SK-N-SH (cell line): ENCODE measurements around the gene WDFY2. TPM values are rescaled to one million over a fixed set of nuclear protein-coding genes. Genes with fewer than 3 reads are reported as not detected.

Experiments used
- CTCF ChIA-PET: fragments of 300-600, 350-600 bp; formaldehyde crosslinking; extraction: SDS; loops from one replicate; lab custom pipeline; 2021; lab: Yijun Ruan, JAX
- POLR2A ChIA-PET: fragments of 350-600 bp; sonication (Branson Sonifier 250); formaldehyde crosslinking; extraction: SDS; loops from one replicate; lab custom pipeline; 2020; ENCODE audit warnings: antibody characterized with exemption, inconsistent platforms; lab: Yijun Ruan, JAX
- DNase-seq: peaks from one replicate; pipeline ENCODE4 v3.0.0; 2012
- H2AFZ ChIP-seq: fragments of 200-600 bp; sonication (generic); 2 replicates; pipeline ENCODE4 v1.8.1; 2016; ENCODE audit warnings: antibody characterized with exemption, mild to moderate bottlenecking, low read depth
- H3F3A ChIP-seq: fragments of 200-600 bp; sonication (generic); replicated peaks from 2 replicates; pipeline ENCODE3; 2016; ENCODE audit warnings: antibody characterized with exemption, mild to moderate bottlenecking; ENCODE audit not compliant: insufficient read depth
- H3K27ac ChIP-seq, 2 experiments: fragments of 200-500 bp in 1 of 2; fragments of 200-600 bp in 1 of 2; sonication (Bioruptor generic) in 1 of 2; sonication (generic), shearing (Covaris generic) in 1 of 2; 2 replicates each; pipeline versions ENCODE4 v1.5.1 to v1.6.1; 2014 to 2016; ENCODE audit warnings: low read depth in 2 of 2, inconsistent platforms in 1 of 2, low read length in 1 of 2, mild to moderate bottlenecking in 1 of 2, mixed read lengths in 1 of 2
- H3K27me3 ChIP-seq: fragments of 200-600 bp; sonication (generic), shearing (Covaris generic); 2 replicates; pipeline ENCODE4 v1.6.1; 2016; ENCODE audit warnings: mixed run types; ENCODE audit not compliant: insufficient read depth
- H3K36me3 ChIP-seq, 2 experiments: fragments of 200-500 bp in 1 of 2; fragments of 200-600 bp in 1 of 2; sonication (Bioruptor generic) in 1 of 2; sonication (generic) in 1 of 2; replicated peaks in 1 of 2; 2 replicates each; pipeline versions ENCODE3 to v1.5.1; 2014 to 2016; ENCODE audit warnings: low read length in 1 of 2, mild to moderate bottlenecking in 1 of 2; ENCODE audit not compliant: insufficient read depth in 2 of 2, control insufficient read depth in 1 of 2
- H3K4me1 ChIP-seq, 2 experiments: fragments of 200-500 bp in 1 of 2; fragments of 200-600 bp in 1 of 2; sonication (Bioruptor generic) in 1 of 2; sonication (generic), shearing (Covaris generic) in 1 of 2; 2 replicates each; pipeline versions ENCODE4 v1.5.1 to v1.6.1; 2014 to 2016; ENCODE audit warnings: low read depth in 1 of 2, low read length in 1 of 2, mixed run types in 1 of 2; ENCODE audit not compliant: insufficient read depth in 2 of 2, control insufficient read depth in 1 of 2
- H3K4me2 ChIP-seq: fragments of 200-600 bp; sonication (generic), shearing (Covaris generic); 2 replicates; pipeline ENCODE4 v1.6.1; 2017; ENCODE audit warnings: mixed run types
- H3K4me3 ChIP-seq, 2 experiments: fragments of 200-500 bp in 1 of 2; fragments of 200-600 bp in 1 of 2; sonication (Bioruptor generic) in 1 of 2; sonication (generic), shearing (Covaris generic) in 1 of 2; 2 replicates each; pipeline versions ENCODE4 v1.5.1 to v1.8.1; 2014 to 2016; ENCODE audit warnings: low read depth in 2 of 2, inconsistent platforms in 1 of 2, low read length in 1 of 2, mild to moderate bottlenecking in 1 of 2, mixed read lengths in 1 of 2, moderate library complexity in 1 of 2
- H3K79me2 ChIP-seq: fragments of 200-600 bp; sonication (generic); 2 replicates; pipeline ENCODE4 v1.8.1; 2017; ENCODE audit warnings: mild to moderate bottlenecking; ENCODE audit not compliant: insufficient read depth
- H3K9ac ChIP-seq: fragments of 200-600 bp; sonication (generic); 2 replicates; pipeline ENCODE4 v1.6.1; 2017; ENCODE audit warnings: mixed run types
- H3K9me2 ChIP-seq: fragments of 200-600 bp; sonication (generic); 2 replicates; pipeline ENCODE4 v1.6.1; 2017; ENCODE audit warnings: mixed run types
- H3K9me3 ChIP-seq: fragments of 200-600 bp; sonication (generic); 2 replicates; pipeline ENCODE4 v1.6.1; 2017; ENCODE audit warnings: mixed run types, mild to moderate bottlenecking, moderate library complexity
- H4K20me1 ChIP-seq: fragments of 200-600 bp; sonication (generic); 2 replicates; pipeline ENCODE4 v1.6.1; 2017; ENCODE audit warnings: mild to moderate bottlenecking, mixed run types; ENCODE audit not compliant: insufficient read depth
- EP300 ChIP-seq, 2 experiments: IDR thresholded peaks; 2 replicates each; pipeline versions ENCODE4 v1.4.0 to v1.6.1; 2012; ENCODE audit warnings: borderline replicate concordance in 1 of 2, low read depth in 1 of 2, low read length in 1 of 2
- FOXJ3 ChIP-seq: sonication (generic); formaldehyde crosslinking; IDR thresholded peaks from 2 replicates; pipeline ENCODE4 v1.5.1; 2020; ENCODE audit warnings: mild to moderate bottlenecking, missing genetic modification reagents
- JUND ChIP-seq: IDR thresholded peaks from 2 replicates; pipeline ENCODE4 v1.4.0; 2012
- NFIC ChIP-seq: IDR thresholded peaks from 2 replicates; pipeline ENCODE4 v1.4.0; 2012; ENCODE audit warnings: borderline replicate concordance
- NRF1 ChIP-seq: IDR thresholded peaks from 2 replicates; pipeline ENCODE4 v1.6.1; 2012; ENCODE audit warnings: low read depth, mild to moderate bottlenecking, low read length
- PBX3 ChIP-seq: IDR thresholded peaks from 2 replicates; pipeline ENCODE4; 2012
- POLR2AphosphoS5 ChIP-seq: IDR thresholded peaks from 2 replicates; pipeline ENCODE4 v1.6.1; 2012; ENCODE audit warnings: low read depth, low read length
- RAD21 ChIP-seq: IDR thresholded peaks from 2 replicates; pipeline ENCODE4 v1.6.1; 2012; ENCODE audit warnings: mild to moderate bottlenecking, low read length
- RCOR1 ChIP-seq: fragments of 150-350 bp; IDR thresholded peaks from 2 replicates; pipeline ENCODE4 v1.6.1; 2017; ENCODE audit warnings: antibody characterized with exemption, low read length
- REST ChIP-seq: IDR thresholded peaks from 2 replicates; pipeline ENCODE4 v1.6.1; 2012; ENCODE audit warnings: mild to moderate bottlenecking, low read depth, low read length, moderate library complexity
- SIN3A ChIP-seq: IDR thresholded peaks from 2 replicates; pipeline ENCODE4 v1.6.1; 2012; ENCODE audit warnings: low read depth, mild to moderate bottlenecking, low read length, moderate library complexity, borderline replicate concordance
- SMC3 ChIP-seq: IDR thresholded peaks from 2 replicates; pipeline ENCODE4 v1.6.1; 2012; ENCODE audit warnings: low read depth, low read length, improper control_type of control experiment
- TAF1 ChIP-seq: IDR thresholded peaks from 2 replicates; pipeline ENCODE4 v1.6.1; 2012; ENCODE audit warnings: low read depth, mild to moderate bottlenecking, low read length, moderate library complexity, borderline replicate concordance
- TEAD4 ChIP-seq: IDR thresholded peaks from 2 replicates; pipeline ENCODE4 v1.4.0; 2012; ENCODE audit warnings: mild to moderate bottlenecking, borderline replicate concordance; ENCODE audit not compliant: insufficient read depth
- USF2 ChIP-seq: fragments of 150-350 bp; IDR thresholded peaks from 2 replicates; pipeline ENCODE4 v1.6.1; 2017; ENCODE audit warnings: antibody characterized with exemption, low read length, low read depth, borderline replicate concordance
- YY1 ChIP-seq: IDR thresholded peaks from 2 replicates; pipeline ENCODE4 v1.4.0; 2012; ENCODE audit warnings: low read depth, mild to moderate bottlenecking
- WGBS: methylation state at CpG from one replicate; pipeline ENCODE4 v1.1.6; 2017; ENCODE audit warnings: low lambda C conversion rate; 5-methylcytosine and 5-hydroxymethylcytosine counted together
- polyA plus RNA-seq, 3 experiments: library from polyadenylated mRNA; depleted of rRNA; stranded (reverse); fragments of >200 nt; gene quantifications; 2 replicates each; pipeline ENCODE4 v1.2.3, GENCODE V29; 2012

The WDFY2 gene
- polyA plus RNA-seq, 1 of the 3 experiments (the other 2 are of a cell fraction): 4.1 TPM

- TF ChIP-seq TEAD4 (no peak), FOXJ3 (CRISPR knock-in tag) (no peak), YY1 (no peak), SMC3 (no peak), TAF1 (no peak), REST (no peak), SIN3A (no peak), JUND (no peak)
- TF ChIP-seq, all 33 proteins: peak for 0
These were observed 157.8 kb downstream of the WDFY2 start (continued) for GRCh38 chr13:51742031-51742430.

GRCh38 chr13:51742611-51743010 lies 158.3 kb downstream of the WDFY2 start:
- POLR2A ChIA-PET: interaction anchor here (1.4 kb wide), 1 partner anchor 289 kb away, joined by 4 read pairs; no protein-coding TSS in a partner anchor
- WGBS: 94% methylated on average over 2 of the region's 2 CpGs
- no peak overlapping the region for H3K4me2 ChIP-seq

GRCh38 chr13:51745243-51745642 lies 161.0 kb downstream of the WDFY2 start:
- Histone ChIP-seq H2AFZ (no peak overlapping the region), H3K9me3 (peaks cover 7% of the 10 kb centered on the region; the same call in 1 of the 2 replicates), H3K9ac (no peak overlapping the region), H3K36me3 (peaks cover 30 to 51% of the 10 kb centered on the region in 2 experiments), H3K79me2 (no peaks in the 10 kb centered on the region), H3K27me3 (no peaks in the 10 kb centered on the region), H4K20me1 (no peaks in the 10 kb centered on the region), H3K4me1 (peaks cover 6 to 7% of the 10 kb centered on the region in 2 experiments), H3K4me3 (no peak overlapping the region), H3K9me2 (no peaks in the 10 kb centered on the region), H3K4me2 (no peak overlapping the region), H3F3A (peaks cover 1% of the 10 kb centered on the region), H3K27ac (no peak overlapping the region)
- no peak for DNase-seq
- 96% methylated on average over 2 of the region's 2 CpGs for WGBS
- POLR2A ChIA-PET: no interaction called here
- no peak for TF ChIP-seq JUND
- no peak for TF ChIP-seq RCOR1
- TF ChIP-seq RAD21: no peak
- TF ChIP-seq SMC3: no peak
- no peak for TF ChIP-seq NRF1
- no peak for TF ChIP-seq NFIC
- TF ChIP-seq POLR2AphosphoS5: no peak
- no peak for TF ChIP-seq EP300 (IDR thresholded peaks at IDR 0.05; ENCODE audit: borderline replicate concordance in 1 of 2, low read depth in 1 of 2, low read length in 1 of 2)
- no peak for TF ChIP-seq PBX3
- TF ChIP-seq FOXJ3 (CRISPR knock-in tag): no peak
- TF ChIP-seq USF2: no peak
- TF ChIP-seq YY1: no peak
- CTCF ChIA-PET: interaction anchor here (1.4 kb wide), 1 partner anchor 53 kb away, joined by 3 read pairs; no protein-coding TSS in a partner anchor

More at GRCh38 chr13:51742611-51743010, 158.3 kb downstream of the WDFY2 start:
- Histone ChIP-seq H3K4me3 (no peak overlapping the region), H3K79me2 (no peaks in the 10 kb centered on the region), H3K9ac (no peak overlapping the region), H3F3A (no peaks in the 10 kb centered on the region), H3K27me3 (no peaks in the 10 kb centered on the region), H3K4me1 (peaks cover 6 to 7% of the 10 kb centered on the region in 2 experiments)
- no peak for DNase-seq
- TF ChIP-seq NRF1: no peak
- TF ChIP-seq, all 33 proteins: peak for 0
- no peak overlapping the region for H2AFZ ChIP-seq
- no peaks in the 10 kb centered on the region for H4K20me1 ChIP-seq
- no peaks in the 10 kb centered on the region for H3K9me2 ChIP-seq
- peaks cover 3% of the 10 kb centered on the region; the same call in 1 of the 2 replicates for H3K9me3 ChIP-seq
- H3K36me3 ChIP-seq: peaks cover 26% of the 10 kb centered on the region in 2 experiments
- CTCF ChIA-PET: interaction anchor here (1.2 to 1.6 kb wide), 6 partner anchors 9 to 156 kb away, joined by 3 to 7 read pairs (median 4); no protein-coding TSS in a partner anchor
- no peak overlapping the region for H3K27ac ChIP-seq
